SK-N-SH (cell line): ENCODE measurements around the gene MIS18A. TPM values are rescaled to one million over a fixed set of nuclear protein-coding genes. Genes with fewer than 3 reads are reported as not detected.

Source experiments
- CTCF ChIA-PET: fragments of 300-600, 350-600 bp; formaldehyde crosslinking; extraction: SDS; loops from one replicate; lab custom pipeline; 2021; lab: Yijun Ruan, JAX
- POLR2A ChIA-PET: fragments of 350-600 bp; sonication (Branson Sonifier 250); formaldehyde crosslinking; extraction: SDS; loops from one replicate; lab custom pipeline; 2020; ENCODE audit warnings: antibody characterized with exemption, inconsistent platforms; lab: Yijun Ruan, JAX
- DNase-seq: peaks from one replicate; pipeline ENCODE4 v3.0.0; 2012
- H2AFZ ChIP-seq: fragments of 200-600 bp; sonication (generic); 2 replicates; pipeline ENCODE4 v1.8.1; 2016; ENCODE audit warnings: antibody characterized with exemption, mild to moderate bottlenecking, low read depth
- H3F3A ChIP-seq: fragments of 200-600 bp; sonication (generic); replicated peaks from 2 replicates; pipeline ENCODE3; 2016; ENCODE audit warnings: antibody characterized with exemption, mild to moderate bottlenecking; ENCODE audit not compliant: insufficient read depth
- H3K27ac ChIP-seq, 2 experiments: fragments of 200-500 bp in 1 of 2; fragments of 200-600 bp in 1 of 2; sonication (Bioruptor generic) in 1 of 2; sonication (generic), shearing (Covaris generic) in 1 of 2; 2 replicates each; pipeline versions ENCODE4 v1.5.1 to v1.6.1; 2014 to 2016; ENCODE audit warnings: low read depth in 2 of 2, inconsistent platforms in 1 of 2, low read length in 1 of 2, mild to moderate bottlenecking in 1 of 2, mixed read lengths in 1 of 2
- H3K27me3 ChIP-seq: fragments of 200-600 bp; sonication (generic), shearing (Covaris generic); 2 replicates; pipeline ENCODE4 v1.6.1; 2016; ENCODE audit warnings: mixed run types; ENCODE audit not compliant: insufficient read depth
- H3K36me3 ChIP-seq, 2 experiments: fragments of 200-500 bp in 1 of 2; fragments of 200-600 bp in 1 of 2; sonication (Bioruptor generic) in 1 of 2; sonication (generic) in 1 of 2; replicated peaks in 1 of 2; 2 replicates each; pipeline versions ENCODE3 to v1.5.1; 2014 to 2016; ENCODE audit warnings: low read length in 1 of 2, mild to moderate bottlenecking in 1 of 2; ENCODE audit not compliant: insufficient read depth in 2 of 2, control insufficient read depth in 1 of 2
- H3K4me1 ChIP-seq, 2 experiments: fragments of 200-500 bp in 1 of 2; fragments of 200-600 bp in 1 of 2; sonication (Bioruptor generic) in 1 of 2; sonication (generic), shearing (Covaris generic) in 1 of 2; 2 replicates each; pipeline versions ENCODE4 v1.5.1 to v1.6.1; 2014 to 2016; ENCODE audit warnings: low read depth in 1 of 2, low read length in 1 of 2, mixed run types in 1 of 2; ENCODE audit not compliant: insufficient read depth in 2 of 2, control insufficient read depth in 1 of 2
- H3K4me2 ChIP-seq: fragments of 200-600 bp; sonication (generic), shearing (Covaris generic); 2 replicates; pipeline ENCODE4 v1.6.1; 2017; ENCODE audit warnings: mixed run types
- H3K4me3 ChIP-seq, 2 experiments: fragments of 200-500 bp in 1 of 2; fragments of 200-600 bp in 1 of 2; sonication (Bioruptor generic) in 1 of 2; sonication (generic), shearing (Covaris generic) in 1 of 2; 2 replicates each; pipeline versions ENCODE4 v1.5.1 to v1.8.1; 2014 to 2016; ENCODE audit warnings: low read depth in 2 of 2, inconsistent platforms in 1 of 2, low read length in 1 of 2, mild to moderate bottlenecking in 1 of 2, mixed read lengths in 1 of 2, moderate library complexity in 1 of 2
- H3K79me2 ChIP-seq: fragments of 200-600 bp; sonication (generic); 2 replicates; pipeline ENCODE4 v1.8.1; 2017; ENCODE audit warnings: mild to moderate bottlenecking; ENCODE audit not compliant: insufficient read depth
- H3K9ac ChIP-seq: fragments of 200-600 bp; sonication (generic); 2 replicates; pipeline ENCODE4 v1.6.1; 2017; ENCODE audit warnings: mixed run types
- H3K9me2 ChIP-seq: fragments of 200-600 bp; sonication (generic); 2 replicates; pipeline ENCODE4 v1.6.1; 2017; ENCODE audit warnings: mixed run types
- H3K9me3 ChIP-seq: fragments of 200-600 bp; sonication (generic); 2 replicates; pipeline ENCODE4 v1.6.1; 2017; ENCODE audit warnings: mixed run types, mild to moderate bottlenecking, moderate library complexity
- H4K20me1 ChIP-seq: fragments of 200-600 bp; sonication (generic); 2 replicates; pipeline ENCODE4 v1.6.1; 2017; ENCODE audit warnings: mild to moderate bottlenecking, mixed run types; ENCODE audit not compliant: insufficient read depth
- CHD2 ChIP-seq: fragments of 150-350 bp; IDR thresholded peaks from 2 replicates; pipeline ENCODE4 v1.6.1; 2018; ENCODE audit warnings: low read length; ENCODE audit not compliant: partially characterized antibody
- FOXJ3 ChIP-seq: sonication (generic); formaldehyde crosslinking; IDR thresholded peaks from 2 replicates; pipeline ENCODE4 v1.5.1; 2020; ENCODE audit warnings: mild to moderate bottlenecking, missing genetic modification reagents
- MAX ChIP-seq: IDR thresholded peaks from 2 replicates; pipeline ENCODE4 v1.4.0; 2012; ENCODE audit warnings: low read depth
- NRF1 ChIP-seq: IDR thresholded peaks from 2 replicates; pipeline ENCODE4 v1.6.1; 2012; ENCODE audit warnings: low read depth, mild to moderate bottlenecking, low read length
- POLR2AphosphoS5 ChIP-seq: IDR thresholded peaks from 2 replicates; pipeline ENCODE4 v1.6.1; 2012; ENCODE audit warnings: low read depth, low read length
- RCOR1 ChIP-seq: fragments of 150-350 bp; IDR thresholded peaks from 2 replicates; pipeline ENCODE4 v1.6.1; 2017; ENCODE audit warnings: antibody characterized with exemption, low read length
- SMC3 ChIP-seq: IDR thresholded peaks from 2 replicates; pipeline ENCODE4 v1.6.1; 2012; ENCODE audit warnings: low read depth, low read length, improper control_type of control experiment
- TCF12 ChIP-seq: IDR thresholded peaks from 2 replicates; pipeline ENCODE4 v1.4.0; 2012
- USF1 ChIP-seq: IDR thresholded peaks from 2 replicates; pipeline ENCODE4 v1.4.0; 2012; ENCODE audit warnings: low read depth, borderline replicate concordance
- YY1 ChIP-seq: IDR thresholded peaks from 2 replicates; pipeline ENCODE4 v1.4.0; 2012; ENCODE audit warnings: low read depth, mild to moderate bottlenecking
- ZBTB33 ChIP-seq: IDR thresholded peaks from 2 replicates; pipeline ENCODE4 v1.4.0; 2012; ENCODE audit warnings: low read depth, borderline replicate concordance
- WGBS: methylation state at CpG from one replicate; pipeline ENCODE4 v1.1.6; 2017; ENCODE audit warnings: low lambda C conversion rate; 5-methylcytosine and 5-hydroxymethylcytosine counted together
- polyA plus RNA-seq, 3 experiments: library from polyadenylated mRNA; depleted of rRNA; stranded (reverse); fragments of >200 nt; gene quantifications; 2 replicates each; pipeline ENCODE4 v1.2.3, GENCODE V29; 2012
- TF ChIP-seq, protein P1 (sequence below): IDR thresholded peaks from 2 replicates; pipeline ENCODE4 v1.6.1; 2012; ENCODE audit warnings: mild to moderate bottlenecking, low read depth, low read length, moderate library complexity

MIS18A gene
- polyA plus RNA-seq, 1 of the 3 experiments (the other 2 are of a cell fraction): 14.2 TPM

GRCh38 chr21:32302560-32302959 lies 23.7 kb upstream of the MIS18A start (continued):
- TF ChIP-seq, protein P1, sequence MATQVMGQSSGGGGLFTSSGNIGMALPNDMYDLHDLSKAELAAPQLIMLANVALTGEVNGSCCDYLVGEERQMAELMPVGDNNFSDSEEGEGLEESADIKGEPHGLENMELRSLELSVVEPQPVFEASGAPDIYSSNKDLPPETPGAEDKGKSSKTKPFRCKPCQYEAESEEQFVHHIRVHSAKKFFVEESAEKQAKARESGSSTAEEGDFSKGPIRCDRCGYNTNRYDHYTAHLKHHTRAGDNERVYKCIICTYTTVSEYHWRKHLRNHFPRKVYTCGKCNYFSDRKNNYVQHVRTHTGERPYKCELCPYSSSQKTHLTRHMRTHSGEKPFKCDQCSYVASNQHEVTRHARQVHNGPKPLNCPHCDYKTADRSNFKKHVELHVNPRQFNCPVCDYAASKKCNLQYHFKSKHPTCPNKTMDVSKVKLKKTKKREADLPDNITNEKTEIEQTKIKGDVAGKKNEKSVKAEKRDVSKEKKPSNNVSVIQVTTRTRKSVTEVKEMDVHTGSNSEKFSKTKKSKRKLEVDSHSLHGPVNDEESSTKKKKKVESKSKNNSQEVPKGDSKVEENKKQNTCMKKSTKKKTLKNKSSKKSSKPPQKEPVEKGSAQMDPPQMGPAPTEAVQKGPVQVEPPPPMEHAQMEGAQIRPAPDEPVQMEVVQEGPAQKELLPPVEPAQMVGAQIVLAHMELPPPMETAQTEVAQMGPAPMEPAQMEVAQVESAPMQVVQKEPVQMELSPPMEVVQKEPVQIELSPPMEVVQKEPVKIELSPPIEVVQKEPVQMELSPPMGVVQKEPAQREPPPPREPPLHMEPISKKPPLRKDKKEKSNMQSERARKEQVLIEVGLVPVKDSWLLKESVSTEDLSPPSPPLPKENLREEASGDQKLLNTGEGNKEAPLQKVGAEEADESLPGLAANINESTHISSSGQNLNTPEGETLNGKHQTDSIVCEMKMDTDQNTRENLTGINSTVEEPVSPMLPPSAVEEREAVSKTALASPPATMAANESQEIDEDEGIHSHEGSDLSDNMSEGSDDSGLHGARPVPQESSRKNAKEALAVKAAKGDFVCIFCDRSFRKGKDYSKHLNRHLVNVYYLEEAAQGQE: no peak
- TF ChIP-seq NRF1: no peak
- TF ChIP-seq RCOR1: no peak
- TF ChIP-seq FOXJ3 (CRISPR knock-in tag): no peak
- TF ChIP-seq POLR2AphosphoS5: no peak
- TF ChIP-seq TCF12: no peak
- TF ChIP-seq, all 33 proteins: peak for 0

GRCh38 chr21:32301596-32301995 lies 22.7 kb upstream of the MIS18A start:
- no peak for TF ChIP-seq MAX
- TF ChIP-seq YY1: no peak
- TF ChIP-seq SMC3: no peak
- no peak for TF ChIP-seq ZBTB33
- TF ChIP-seq USF1: no peak
- TF ChIP-seq POLR2AphosphoS5: no peak
- no peak for TF ChIP-seq CHD2
- DNase-seq: no peak
- H3K9me2 ChIP-seq: no peaks in the 10 kb centered on the region
- no peak overlapping the region for H3K27ac ChIP-seq
- no peaks in the 10 kb centered on the region for H3K4me1 ChIP-seq
- H3F3A ChIP-seq: no peaks in the 10 kb centered on the region
- H3K9me3 ChIP-seq: no peaks in the 10 kb centered on the region
- no peak overlapping the region for H3K4me3 ChIP-seq
- H3K36me3 ChIP-seq: peaks cover 26 to 51% of the 10 kb centered on the region in 2 experiments
- 91% methylated on average over 2 of the region's 2 CpGs for WGBS
- no peaks in the 10 kb centered on the region for H3K27me3 ChIP-seq
- H3K4me2 ChIP-seq: no peak overlapping the region
- no peak overlapping the region for H2AFZ ChIP-seq
- no peaks in the 10 kb centered on the region for H3K79me2 ChIP-seq
- CTCF ChIA-PET: no interaction called here
- H3K9ac ChIP-seq: no peak overlapping the region
- H4K20me1 ChIP-seq: no peaks in the 10 kb centered on the region
- POLR2A ChIA-PET: no interaction called here
